Fibroblast of lung (primary cell): Measurements from ENCODE around the gene KMT2E. TPM values are rescaled to one million over a fixed set of nuclear protein-coding genes. Genes with fewer than 3 reads are reported as not detected.

ENCODE experiments used
- DNase-seq, 2 donors: peaks; one replicate each; pipeline versions ENCODE4 v3.0.0 to v3.0.0-alpha.2; 2010; ENCODE audit warnings: low read depth in 2 of 2
- H2AFZ ChIP-seq: 2 replicates; pipeline ENCODE4 v1.5.1; 2012; ENCODE audit warnings: low read length, control low read depth, inconsistent platforms
- H3K27ac ChIP-seq: 2 replicates; pipeline ENCODE4 v1.5.1; 2011; ENCODE audit warnings: low read length, control low read depth; ENCODE audit not compliant: insufficient read depth
- H3K27me3 ChIP-seq: 2 replicates; pipeline ENCODE4 v1.5.1; 2011; ENCODE audit warnings: mild to moderate bottlenecking, low read length; ENCODE audit not compliant: control insufficient read depth, insufficient read depth
- H3K36me3 ChIP-seq: 2 replicates; pipeline ENCODE4 v1.5.1; 2011; ENCODE audit warnings: low read length; ENCODE audit not compliant: control insufficient read depth, insufficient read depth
- H3K4me1 ChIP-seq: 2 replicates; pipeline ENCODE4 v1.5.1; 2011; ENCODE audit warnings: low read length; ENCODE audit not compliant: control insufficient read depth, insufficient read depth; ENCODE audit errors: extremely low read depth
- H3K4me2 ChIP-seq: 2 replicates; pipeline ENCODE4 v1.5.1; 2011; ENCODE audit warnings: low read length, control low read depth; ENCODE audit not compliant: insufficient read depth; ENCODE audit errors: extremely low read depth
- H3K4me3 ChIP-seq, 4 experiments: fragments of 200-600 bp in 1 of 4; sonication (generic) in 1 of 4; replicated peaks in 1 of 4; 2 replicates each; pipeline ENCODE4 v1.5.1; 2011 to 2016; ENCODE audit warnings: low read length in 4 of 4, low read depth in 3 of 4, mild to moderate bottlenecking in 3 of 4, control low read depth in 2 of 4, inconsistent platforms in 1 of 4, mixed read lengths in 1 of 4; ENCODE audit not compliant: insufficient read depth in 1 of 4; ENCODE audit errors: control extremely low read depth in 1 of 4
- H3K79me2 ChIP-seq: 2 replicates; pipeline ENCODE4 v1.5.1; 2012; ENCODE audit warnings: mild to moderate bottlenecking, low read length, inconsistent platforms; ENCODE audit not compliant: control insufficient read depth, insufficient read depth
- H3K9ac ChIP-seq: 2 replicates; pipeline ENCODE4 v1.5.1; 2011; ENCODE audit warnings: mild to moderate bottlenecking, low read length, control low read depth; ENCODE audit not compliant: insufficient read depth
- H3K9me3 ChIP-seq: 2 replicates; pipeline ENCODE4 v1.5.1; 2012; ENCODE audit warnings: low read depth, low read length; ENCODE audit not compliant: control insufficient read depth, insufficient read depth
- H4K20me1 ChIP-seq: 2 replicates; pipeline ENCODE4 v1.5.1; 2011; ENCODE audit warnings: low read length; ENCODE audit not compliant: control insufficient read depth, insufficient read depth; ENCODE audit errors: extremely low read depth
- EZH2 ChIP-seq: IDR thresholded peaks from 2 replicates; pipeline ENCODE4 v1.5.1; 2012; ENCODE audit warnings: low read length, control low read depth, mild to moderate bottlenecking; ENCODE audit errors: missing control alignments
- polyA plus RNA-seq, 2 donors: library from polyadenylated mRNA; depleted of rRNA in 1 of 2; stranded (reverse) in 1 of 2; unstranded in 1 of 2; fragments of >200 nt; gene quantifications; 2 replicates each; pipeline ENCODE4 v1.2.1, GENCODE V29; 2011 to 2012; ENCODE audit warnings: missing spikeins in 1 of 2
- total RNA-seq: library from RNA; depleted of rRNA; stranded (reverse); fragments of >200 nt; gene quantifications from 2 replicates; pipeline ENCODE4 v1.2.1, GENCODE V29; 2014
- TF ChIP-seq, protein P1 (sequence below), 2 donors: IDR thresholded peaks in 1 of 2; conservative IDR thresholded peaks in 1 of 2; 1 replicate in 1 of 2; 2 replicates in 1 of 2; pipeline ENCODE4 v1.5.1; 2011 to 2012; ENCODE audit warnings: low read length in 2 of 2, control low read depth in 1 of 2, inconsistent platforms in 1 of 2, low read depth in 1 of 2, mild to moderate bottlenecking in 1 of 2

KMT2E gene
- total and polyA plus RNA-seq, 2 donors (not counting 1 experiment from before 2014, with no cell fraction given): 7.5 to 95.0 TPM

DNA sequence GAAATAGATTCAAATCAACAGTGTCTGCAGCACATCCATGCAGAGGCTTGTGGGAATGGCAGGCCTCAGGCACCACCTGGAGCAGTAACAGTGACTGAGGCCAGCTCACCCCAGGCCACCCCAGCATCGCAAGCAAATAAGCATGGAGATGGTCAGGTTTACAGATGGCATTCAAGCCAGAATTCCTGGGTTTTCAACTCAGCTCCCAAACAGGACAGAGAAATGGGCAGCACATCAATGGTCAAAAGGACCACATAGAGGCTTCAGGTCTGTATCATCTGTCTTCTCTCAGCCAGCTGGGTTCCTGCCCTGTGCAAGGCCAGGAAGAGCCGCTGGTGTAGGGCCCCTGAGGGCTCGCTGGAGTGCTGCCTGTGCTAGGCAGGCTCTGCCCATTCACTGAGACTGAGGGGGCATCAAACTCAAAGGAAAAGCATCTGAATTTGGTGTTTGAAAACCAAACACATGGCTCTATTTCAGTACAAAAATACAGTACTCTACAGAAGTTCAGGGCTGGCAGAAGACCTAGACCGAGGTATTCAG lies 112.5 kb downstream of the KMT2E start:
- peak in 1 of 2 donors; percentile 33 for DNase-seq
- Histone ChIP-seq H2AFZ (no peak overlapping the region), H4K20me1 (no peaks in the 10 kb centered on the region), H3K27me3 (no peaks in the 10 kb centered on the region), H3K36me3 (peaks cover 6% of the 10 kb centered on the region), H3K9me3 (no peaks in the 10 kb centered on the region), H3K79me2 (no peaks in the 10 kb centered on the region), H3K9ac (no peak overlapping the region), H3K27ac (no peak overlapping the region), H3K4me2 (no peak overlapping the region), H3K4me1 (peaks cover 3% of the 10 kb centered on the region), H3K4me3 (no peak overlapping the region)
- TF ChIP-seq EZH2: no peak
- TF ChIP-seq, protein P1, sequence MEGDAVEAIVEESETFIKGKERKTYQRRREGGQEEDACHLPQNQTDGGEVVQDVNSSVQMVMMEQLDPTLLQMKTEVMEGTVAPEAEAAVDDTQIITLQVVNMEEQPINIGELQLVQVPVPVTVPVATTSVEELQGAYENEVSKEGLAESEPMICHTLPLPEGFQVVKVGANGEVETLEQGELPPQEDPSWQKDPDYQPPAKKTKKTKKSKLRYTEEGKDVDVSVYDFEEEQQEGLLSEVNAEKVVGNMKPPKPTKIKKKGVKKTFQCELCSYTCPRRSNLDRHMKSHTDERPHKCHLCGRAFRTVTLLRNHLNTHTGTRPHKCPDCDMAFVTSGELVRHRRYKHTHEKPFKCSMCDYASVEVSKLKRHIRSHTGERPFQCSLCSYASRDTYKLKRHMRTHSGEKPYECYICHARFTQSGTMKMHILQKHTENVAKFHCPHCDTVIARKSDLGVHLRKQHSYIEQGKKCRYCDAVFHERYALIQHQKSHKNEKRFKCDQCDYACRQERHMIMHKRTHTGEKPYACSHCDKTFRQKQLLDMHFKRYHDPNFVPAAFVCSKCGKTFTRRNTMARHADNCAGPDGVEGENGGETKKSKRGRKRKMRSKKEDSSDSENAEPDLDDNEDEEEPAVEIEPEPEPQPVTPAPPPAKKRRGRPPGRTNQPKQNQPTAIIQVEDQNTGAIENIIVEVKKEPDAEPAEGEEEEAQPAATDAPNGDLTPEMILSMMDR (conservative IDR thresholded peaks at IDR 0.05 in 1 of 2, IDR thresholded peaks at IDR 0.05 in 1 of 2; ENCODE audit: low read depth in 1 of 2, low read length in 2 of 2): no peak

DNA sequence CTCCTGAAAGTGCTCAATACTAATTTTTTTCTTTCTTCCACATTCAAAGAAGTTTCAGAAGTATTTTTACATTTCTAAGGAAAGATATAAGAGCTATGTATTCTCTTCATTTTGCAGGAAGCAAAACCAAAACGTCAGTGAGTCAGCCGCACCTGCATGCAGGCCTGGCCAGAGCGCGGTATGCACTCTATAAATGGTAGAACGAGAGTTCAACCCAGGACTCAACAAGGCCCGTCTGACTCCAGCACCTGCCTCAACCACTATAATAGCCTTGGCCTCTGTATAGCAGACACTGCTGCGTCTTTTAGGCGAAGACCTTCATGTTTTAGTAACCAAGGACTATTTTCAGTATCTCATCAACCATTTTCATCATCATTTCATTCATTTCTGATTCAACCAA lies 113.2 kb downstream of the KMT2E start:
- Histone ChIP-seq H3K79me2 (no peaks in the 10 kb centered on the region), H3K4me1 (peaks cover 3% of the 10 kb centered on the region), H2AFZ (no peak overlapping the region), H4K20me1 (no peaks in the 10 kb centered on the region), H3K4me2 (no peak overlapping the region), H3K9me3 (no peaks in the 10 kb centered on the region), H3K9ac (no peak overlapping the region), H3K4me3 (no peak overlapping the region), H3K36me3 (peaks cover 6% of the 10 kb centered on the region), H3K27ac (no peak overlapping the region), H3K27me3 (no peaks in the 10 kb centered on the region)
- peak in 1 of 2 donors; percentile 63 for DNase-seq
- TF ChIP-seq EZH2: no peak
- TF ChIP-seq, protein P1 (conservative IDR thresholded peaks at IDR 0.05 in 1 of 2, IDR thresholded peaks at IDR 0.05 in 1 of 2; ENCODE audit: low read depth in 1 of 2, low read length in 2 of 2): no peak

DNA sequence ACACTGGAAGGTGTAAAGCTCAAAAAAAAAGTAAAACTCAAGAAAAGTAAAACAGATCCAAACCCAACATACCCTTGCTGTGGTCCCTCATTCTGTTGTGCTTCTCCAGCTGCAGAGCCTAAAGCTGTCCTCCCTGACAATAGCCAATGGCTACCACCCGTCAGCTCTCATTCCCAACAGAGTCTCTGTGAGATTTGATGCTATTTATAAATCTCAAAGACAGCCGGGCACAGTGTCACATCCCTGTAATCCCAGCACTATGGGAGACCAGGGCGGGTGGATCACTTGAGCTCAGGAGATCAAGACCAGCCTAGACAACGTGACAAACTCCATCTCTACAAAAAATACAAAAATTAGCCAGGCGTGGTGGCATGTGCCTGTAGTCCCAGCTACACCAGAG lies 116.0 kb downstream of the KMT2E start:
- Histone ChIP-seq H2AFZ (no peak overlapping the region), H3K9me3 (no peaks in the 10 kb centered on the region), H3K27ac (no peak overlapping the region), H3K4me2 (no peak overlapping the region), H3K4me3 (no peak overlapping the region), H3K9ac (no peak overlapping the region), H3K79me2 (no peaks in the 10 kb centered on the region), H3K36me3 (peaks cover 6% of the 10 kb centered on the region), H3K4me1 (no peaks in the 10 kb centered on the region), H4K20me1 (no peaks in the 10 kb centered on the region), H3K27me3 (no peaks in the 10 kb centered on the region)
- no peak for DNase-seq
- no peak for TF ChIP-seq EZH2
- TF ChIP-seq, protein P1 (conservative IDR thresholded peaks at IDR 0.05 in 1 of 2, IDR thresholded peaks at IDR 0.05 in 1 of 2; ENCODE audit: low read depth in 1 of 2, low read length in 2 of 2): no peak
